Measurements from ENCODE around the gene TPMT.

TPMT gene

GRCh38 chr6:18147160-18147559 is 7.7 kb downstream of the TPMT start:
- TF ChIP-seq, protein P1, sequence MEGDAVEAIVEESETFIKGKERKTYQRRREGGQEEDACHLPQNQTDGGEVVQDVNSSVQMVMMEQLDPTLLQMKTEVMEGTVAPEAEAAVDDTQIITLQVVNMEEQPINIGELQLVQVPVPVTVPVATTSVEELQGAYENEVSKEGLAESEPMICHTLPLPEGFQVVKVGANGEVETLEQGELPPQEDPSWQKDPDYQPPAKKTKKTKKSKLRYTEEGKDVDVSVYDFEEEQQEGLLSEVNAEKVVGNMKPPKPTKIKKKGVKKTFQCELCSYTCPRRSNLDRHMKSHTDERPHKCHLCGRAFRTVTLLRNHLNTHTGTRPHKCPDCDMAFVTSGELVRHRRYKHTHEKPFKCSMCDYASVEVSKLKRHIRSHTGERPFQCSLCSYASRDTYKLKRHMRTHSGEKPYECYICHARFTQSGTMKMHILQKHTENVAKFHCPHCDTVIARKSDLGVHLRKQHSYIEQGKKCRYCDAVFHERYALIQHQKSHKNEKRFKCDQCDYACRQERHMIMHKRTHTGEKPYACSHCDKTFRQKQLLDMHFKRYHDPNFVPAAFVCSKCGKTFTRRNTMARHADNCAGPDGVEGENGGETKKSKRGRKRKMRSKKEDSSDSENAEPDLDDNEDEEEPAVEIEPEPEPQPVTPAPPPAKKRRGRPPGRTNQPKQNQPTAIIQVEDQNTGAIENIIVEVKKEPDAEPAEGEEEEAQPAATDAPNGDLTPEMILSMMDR (IDR thresholded peaks at IDR 0.05; ENCODE audit: unreplicated experiment in 3 of 3), result no peak
- Mint-ChIP-seq H3K27me3 (ENCODE audit: low read depth) (peaks cover 4% of the 10 kb centered on the region), H3K4me3 (no peak overlapping the region), H3K27ac (peak overlapping the region; percentile 62 to 73 (median 72)), H3K9me3 (no peaks in the 10 kb centered on the region), H3K4me1 (peaks cover 6% of the 10 kb centered on the region), H3K36me3 (ENCODE audit: low read depth) (peaks cover 20% of the 10 kb centered on the region)

DNA sequence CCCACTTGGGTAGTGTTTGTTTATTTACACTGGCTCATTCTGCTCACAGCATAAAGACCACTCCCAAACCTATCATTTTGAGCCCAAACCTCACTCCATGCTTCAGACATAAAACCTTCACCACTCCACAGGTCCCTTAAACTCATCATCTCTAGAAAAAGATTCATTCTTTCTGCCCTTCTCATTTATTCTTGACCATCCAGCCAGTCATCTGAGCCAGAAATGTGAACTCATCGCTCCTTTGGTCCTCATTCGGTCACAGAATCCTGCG is 12.4 kb downstream of the TPMT start:
- no peaks in the 10 kb centered on the region for H3K9me3 Mint-ChIP-seq

DNA sequence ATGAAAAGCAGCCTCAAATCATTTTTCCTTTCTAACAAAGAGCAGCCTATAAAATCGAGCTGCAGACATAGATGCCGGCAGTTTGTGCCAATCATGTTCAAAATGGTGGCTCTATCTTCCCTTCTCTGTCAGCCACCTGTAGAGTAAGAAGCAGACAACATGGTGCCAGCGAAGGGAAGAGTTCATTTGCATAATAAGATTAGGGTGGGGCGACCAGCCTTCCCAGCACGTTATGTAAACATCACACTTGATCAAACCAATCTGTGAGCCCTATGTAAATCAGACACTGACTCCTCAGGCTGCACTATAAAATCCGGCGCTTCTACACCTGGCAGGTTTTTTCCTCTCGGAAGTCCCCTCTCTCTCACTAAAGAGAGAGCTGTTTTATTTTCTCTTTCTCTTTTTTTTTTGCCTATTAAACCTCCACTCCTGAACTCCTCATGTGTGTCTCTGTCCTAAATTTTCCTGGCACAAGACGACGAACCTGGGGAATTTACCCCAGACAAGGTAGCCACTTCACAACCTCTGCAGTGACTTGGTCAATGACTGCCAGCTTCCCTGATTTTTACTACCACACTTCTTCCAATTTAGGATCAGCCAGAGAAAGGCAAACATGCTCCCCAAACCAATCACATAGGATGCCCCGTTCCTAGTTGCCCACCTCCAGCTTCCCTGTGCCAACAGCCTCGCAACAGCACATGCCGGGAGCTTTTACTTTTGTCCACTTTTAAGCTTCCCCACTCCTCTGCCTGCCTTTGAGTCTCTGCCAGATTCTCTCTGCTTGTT is 12.9 kb downstream of the TPMT start:
- H3K4me1 Mint-ChIP-seq, result peaks cover 6% of the 10 kb centered on the region
- H3K27me3 Mint-ChIP-seq (ENCODE audit: low read depth), result no peaks in the 10 kb centered on the region
- no peak overlapping the region for H3K27ac Mint-ChIP-seq
- H3K4me3 Mint-ChIP-seq, result no peak overlapping the region
- no peaks in the 10 kb centered on the region for H3K9me3 Mint-ChIP-seq
- TF ChIP-seq, protein P1 (IDR thresholded peaks at IDR 0.05; ENCODE audit: unreplicated experiment in 3 of 3), result no peak
- H3K36me3 Mint-ChIP-seq (ENCODE audit: low read depth), result peaks cover 40% of the 10 kb centered on the region

More for the DNA sequence above, 12.4 kb downstream of the TPMT start:
- Mint-ChIP-seq H3K27me3 (ENCODE audit: low read depth) (no peaks in the 10 kb centered on the region), H3K4me3 (no peak overlapping the region), H3K36me3 (ENCODE audit: low read depth) (peaks cover 37% of the 10 kb centered on the region), H3K27ac (peak overlapping the region in 1 of 3 experiments; percentile 4), H3K4me1 (peaks cover 6% of the 10 kb centered on the region)
- TF ChIP-seq, protein P1 (IDR thresholded peaks at IDR 0.05; ENCODE audit: unreplicated experiment in 3 of 3), result no peak

DNA sequence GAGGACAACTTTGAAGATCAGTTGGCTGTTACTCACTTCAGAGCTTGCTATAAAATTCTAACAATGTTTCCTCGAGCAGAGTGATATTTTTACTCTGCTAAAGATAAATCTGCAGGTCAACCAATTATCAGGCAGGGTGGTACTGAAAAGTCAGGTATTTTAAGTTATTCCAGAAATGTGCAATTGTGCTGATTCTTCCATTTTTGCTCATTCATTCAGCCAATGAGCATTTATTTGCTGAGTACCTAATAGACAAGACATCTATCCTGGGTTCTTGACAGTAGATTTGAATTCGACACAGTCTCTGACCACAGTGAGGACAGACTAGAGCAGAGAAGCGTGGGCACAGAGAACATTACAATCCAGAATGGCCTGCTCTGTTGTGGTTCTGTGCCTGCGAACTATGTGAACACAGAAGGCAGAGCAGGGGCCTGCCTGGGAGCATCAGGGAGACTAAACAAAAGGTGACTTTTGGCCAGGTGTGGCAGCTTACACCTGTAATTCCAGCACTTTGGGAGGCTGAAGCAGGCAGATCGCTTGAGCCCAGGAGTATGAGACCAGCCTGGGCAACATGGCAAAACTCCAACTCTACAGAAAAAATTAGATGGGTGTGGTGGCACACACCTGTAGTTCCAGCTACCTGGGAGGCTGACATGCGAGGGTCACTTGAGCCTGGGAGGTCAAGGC is 14.8 kb downstream of the TPMT start:
- TF ChIP-seq, protein P1 (IDR thresholded peaks at IDR 0.05; ENCODE audit: unreplicated experiment in 3 of 3), result no peak
- Mint-ChIP-seq H3K4me1 (peaks cover 6% of the 10 kb centered on the region), H3K27ac (no peak overlapping the region), H3K4me3 (no peak overlapping the region), H3K36me3 (ENCODE audit: low read depth) (peaks cover 45% of the 10 kb centered on the region), H3K9me3 (no peaks in the 10 kb centered on the region), H3K27me3 (ENCODE audit: low read depth) (no peaks in the 10 kb centered on the region)

DNA sequence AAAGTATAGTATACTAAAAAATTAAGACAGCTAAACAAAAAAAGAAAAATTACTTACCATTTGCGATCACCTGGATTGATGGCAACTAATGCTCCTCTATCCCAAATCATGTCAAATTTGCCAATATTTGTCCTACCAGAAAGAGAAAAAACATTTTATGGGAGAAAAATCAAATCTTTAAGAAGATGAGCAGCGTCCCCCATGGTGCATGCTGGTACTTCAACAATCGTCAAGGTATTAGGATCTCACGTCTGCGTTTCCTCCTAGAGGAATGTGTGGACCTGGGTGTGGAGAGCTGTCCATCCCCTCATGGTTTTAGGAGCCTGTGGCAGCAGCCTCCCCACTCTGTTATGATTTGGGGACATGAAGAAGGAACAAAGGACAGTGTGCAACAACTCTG is 16.0 kb downstream of the TPMT start:
- peaks cover 50% of the 10 kb centered on the region for H3K36me3 Mint-ChIP-seq (ENCODE audit: low read depth)
- H3K27ac Mint-ChIP-seq, result no peak overlapping the region
- H3K27me3 Mint-ChIP-seq (ENCODE audit: low read depth), result no peaks in the 10 kb centered on the region
- no peaks in the 10 kb centered on the region for H3K9me3 Mint-ChIP-seq
- H3K4me3 Mint-ChIP-seq, result no peak overlapping the region
- TF ChIP-seq, protein P1 (IDR thresholded peaks at IDR 0.05; ENCODE audit: unreplicated experiment in 3 of 3), result no peak
- peaks cover 6% of the 10 kb centered on the region for H3K4me1 Mint-ChIP-seq

DNA sequence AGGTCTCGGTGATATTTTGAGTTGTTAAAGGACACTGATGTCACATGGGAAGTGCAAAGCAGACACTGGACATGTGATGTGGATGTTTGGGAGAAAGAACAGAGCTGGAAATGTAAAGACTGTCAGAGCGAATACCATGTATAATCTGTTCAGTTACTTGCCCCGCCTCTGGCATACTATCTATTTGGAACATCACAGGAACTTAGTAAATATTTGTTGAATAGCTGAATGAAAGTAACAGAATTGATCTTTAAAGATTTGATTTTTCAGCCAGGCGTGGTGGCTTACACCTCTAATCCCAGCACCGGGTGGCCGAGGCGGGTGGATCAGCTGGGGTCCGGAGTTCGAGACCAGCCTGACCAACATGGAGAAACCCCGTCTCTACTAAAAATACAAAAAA is 18.6 kb downstream of the TPMT start:
- H3K9me3 Mint-ChIP-seq, result no peaks in the 10 kb centered on the region
- H3K27ac Mint-ChIP-seq, result no peak overlapping the region
- peaks cover 43% of the 10 kb centered on the region for H3K36me3 Mint-ChIP-seq (ENCODE audit: low read depth)
- TF ChIP-seq, protein P1 (IDR thresholded peaks at IDR 0.05; ENCODE audit: unreplicated experiment in 3 of 3), result no peak
- H3K4me1 Mint-ChIP-seq, result no peaks in the 10 kb centered on the region
- H3K4me3 Mint-ChIP-seq, result no peak overlapping the region
- H3K27me3 Mint-ChIP-seq (ENCODE audit: low read depth), result no peaks in the 10 kb centered on the region

Data from nephron (organoid).